HL-60 (cell line): ENCODE measurements around the gene EAF1.

Experiments used
- DNase-seq, 2 experiments: peaks; one replicate each; pipeline ENCODE4 v3.0.0-alpha.2; 2010 to 2020; ENCODE audit warnings: low read depth in 1 of 2, low spot score in 1 of 2
- H3K27ac ChIP-seq: fragments of 250-450 bp; sonication (Bioruptor Pico); replicated peaks from 2 replicates; pipeline ENCODE4 v1.5.1; 2020; ENCODE audit warnings: mild to moderate bottlenecking, moderate library complexity
- H3K27me3 ChIP-seq: fragments of 250-450 bp; sonication (Bioruptor Pico); 2 replicates; pipeline ENCODE4 v1.5.1; 2021; ENCODE audit warnings: mild to moderate bottlenecking, moderate library complexity; ENCODE audit not compliant: insufficient read depth, poor library complexity, severe bottlenecking
- H3K4me3 ChIP-seq: replicated peaks from 2 replicates; pipeline ENCODE4 v1.5.1; 2011; ENCODE audit warnings: mild to moderate bottlenecking, control low read depth, low read length; ENCODE audit not compliant: insufficient read depth
- CTCF ChIP-seq: IDR thresholded peaks from one replicate; pipeline ENCODE4 v1.5.1; 2011; ENCODE audit warnings: low read length, control low read depth, inconsistent platforms; ENCODE audit not compliant: insufficient read depth
- GABPA ChIP-seq: IDR thresholded peaks from 2 replicates; pipeline ENCODE4 v1.6.1; 2012; ENCODE audit warnings: low read depth
- POLR2AphosphoS5 ChIP-seq: IDR thresholded peaks from 2 replicates; pipeline ENCODE4 v1.6.1; 2012; ENCODE audit warnings: low read depth
- REST ChIP-seq: IDR thresholded peaks from 2 replicates; pipeline ENCODE4 v1.6.1; 2012; ENCODE audit warnings: low read depth; ENCODE audit not compliant: insufficient replicate concordance
- SPI1 ChIP-seq: IDR thresholded peaks from 2 replicates; pipeline ENCODE4 v1.6.1; 2012; ENCODE audit warnings: low read depth, mild to moderate bottlenecking, borderline replicate concordance

EAF1 gene

DNA sequence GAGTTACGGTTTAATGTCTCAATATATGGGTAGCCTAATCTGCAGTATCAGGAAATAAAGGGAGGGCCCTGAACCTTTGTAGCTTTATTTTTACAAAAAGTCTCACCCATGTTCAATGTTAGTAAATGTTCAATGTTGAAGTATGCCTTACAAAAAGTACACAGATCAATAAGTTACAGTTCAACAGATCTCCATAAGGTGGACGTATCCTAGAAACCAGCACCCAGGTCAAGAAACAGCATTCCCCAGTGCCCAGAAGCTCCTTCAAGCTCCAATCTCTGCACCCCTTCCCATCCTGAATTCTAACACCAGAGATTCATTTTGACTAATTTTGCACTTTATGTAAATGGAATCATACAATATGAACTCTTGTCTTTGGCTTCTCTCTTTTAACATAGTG is 62.8 kb downstream of the EAF1 start:
- no peak for TF ChIP-seq GABPA
- TF ChIP-seq REST: no peak
- no peak for TF ChIP-seq POLR2AphosphoS5
- TF ChIP-seq SPI1: no peak
- no peak for TF ChIP-seq CTCF
- no peak overlapping the region for H3K27ac ChIP-seq

DNA sequence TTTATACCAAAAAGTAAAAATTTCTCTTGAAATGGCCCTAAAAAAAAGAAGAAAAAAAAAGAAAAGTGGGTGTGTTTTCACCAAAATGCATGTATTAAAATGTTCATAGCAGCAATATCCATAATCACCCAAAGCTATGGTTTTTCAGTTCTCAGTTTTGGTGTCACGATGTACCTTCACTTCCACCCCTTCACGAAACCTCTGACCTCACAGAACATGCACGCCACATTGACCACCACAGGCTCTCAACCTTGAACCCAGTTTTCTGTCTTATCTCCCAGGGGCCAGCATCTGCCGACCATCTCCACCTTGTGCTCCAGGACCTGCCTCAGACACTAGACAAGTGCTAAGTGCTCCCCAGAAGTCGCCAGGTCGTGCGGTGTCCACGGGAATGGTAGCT is 63.7 kb downstream of the EAF1 start:
- H3K27me3 ChIP-seq: no peaks in the 10 kb centered on the region
- TF ChIP-seq REST (no peak), GABPA (no peak), SPI1 (no peak), POLR2AphosphoS5 (no peak), CTCF (no peak)
- no peak overlapping the region for H3K27ac ChIP-seq
- no peak for DNase-seq
- no peak overlapping the region for H3K4me3 ChIP-seq

More for the DNA sequence above, 62.8 kb downstream of the EAF1 start:
- H3K4me3 ChIP-seq: no peak overlapping the region
- no peaks in the 10 kb centered on the region for H3K27me3 ChIP-seq
- DNase-seq: no peak
